Karpas-422 (cell line): ENCODE data around the gene UNC5C. TPM values are rescaled to one million over a fixed set of nuclear protein-coding genes. Genes with fewer than 3 reads are reported as not detected.

Experiments used
- DNase-seq: peaks from one replicate; pipeline ENCODE4 v3.0.0-alpha.2; 2015
- H2AFZ ChIP-seq: fragments of 200-600 bp; sonication (generic); 2 replicates; pipeline ENCODE4 v1.6.1; 2014; ENCODE audit warnings: antibody characterized with exemption, low read length, mixed read lengths
- H3K27ac ChIP-seq: fragments of 200-600 bp; sonication (generic); 2 replicates; pipeline ENCODE4 v1.5.1; 2014; ENCODE audit warnings: mild to moderate bottlenecking, low read length, moderate library complexity
- H3K27me3 ChIP-seq: fragments of 200-600 bp; sonication (generic); 2 replicates; pipeline ENCODE4 v1.6.1; 2014; ENCODE audit warnings: low read length, mixed read lengths
- H3K36me3 ChIP-seq: fragments of 200-600 bp; sonication (generic); 2 replicates; pipeline ENCODE4 v1.6.1; 2014; ENCODE audit warnings: low read length, mixed read lengths; ENCODE audit not compliant: insufficient read depth
- H3K4me1 ChIP-seq: fragments of 200-600 bp; sonication (generic); 2 replicates; pipeline ENCODE4 v1.6.1; 2014; ENCODE audit warnings: mild to moderate bottlenecking, low read length, mixed read lengths
- H3K4me2 ChIP-seq: fragments of 200-600 bp; sonication (generic); 2 replicates; pipeline ENCODE4 v1.6.1; 2014; ENCODE audit warnings: low read length, low read depth, mild to moderate bottlenecking; ENCODE audit not compliant: poor library complexity, severe bottlenecking
- H3K4me3 ChIP-seq: fragments of 200-600 bp; sonication (generic); 2 replicates; pipeline ENCODE4 v1.5.1; 2014; ENCODE audit warnings: mild to moderate bottlenecking, antibody characterized with exemption, low read length, mixed read lengths
- H3K79me2 ChIP-seq: fragments of 200-600 bp; sonication (generic); 2 replicates; pipeline ENCODE4 v1.6.1; 2014; ENCODE audit warnings: mild to moderate bottlenecking, low read length, mixed read lengths
- H3K9ac ChIP-seq: fragments of 200-600 bp; sonication (generic); 2 replicates; pipeline ENCODE4 v1.6.0; 2014; ENCODE audit warnings: low read length
- H3K9me2 ChIP-seq: fragments of 200-600 bp; sonication (generic), shearing (Covaris generic); replicated peaks from 2 replicates; pipeline ENCODE4 v1.6.0; 2014; ENCODE audit warnings: mild to moderate bottlenecking, low read length, moderate library complexity; ENCODE audit not compliant: insufficient read depth
- H3K9me3 ChIP-seq: fragments of 300-700, 200-600 bp; sonication (generic); 2 replicates; pipeline ENCODE4 v1.6.1; 2014; ENCODE audit warnings: low read length, mixed read lengths
- H4K20me1 ChIP-seq: fragments of 200-600 bp; sonication (generic); 2 replicates; pipeline ENCODE4 v1.6.1; 2014; ENCODE audit warnings: mild to moderate bottlenecking, antibody characterized with exemption, low read length, low read depth; ENCODE audit not compliant: insufficient read depth
- total RNA-seq: library from RNA; depleted of rRNA; stranded (reverse); fragments of >200 nt; shearing (Covaris generic); gene quantifications from 2 replicates; pipeline ENCODE4 v1.2.3, GENCODE V29; 2014; ENCODE audit warnings: low replicate concordance

UNC5C gene
- total RNA-seq, 1 experiment from 2014 or later: not detected

- Histone ChIP-seq H3K27ac (no peak overlapping the region), H3K27me3 (no peaks in the 10 kb centered on the region), H4K20me1 (no peaks in the 10 kb centered on the region), H3K4me1 (no peaks in the 10 kb centered on the region), H3K4me3 (no peak overlapping the region), H3K9me2 (no peaks in the 10 kb centered on the region), H3K9ac (no peak overlapping the region), H3K9me3 (no peaks in the 10 kb centered on the region), H3K36me3 (no peaks in the 10 kb centered on the region), H2AFZ (no peak overlapping the region), H3K79me2 (no peaks in the 10 kb centered on the region), H3K4me2 (no peak overlapping the region)
- no peak for DNase-seq
Measured at GRCh38 chr4:95393821-95394220, 155.0 kb downstream of the UNC5C start.

GRCh38 chr4:95388911-95389310 is 159.9 kb downstream of the UNC5C start:
- H3K4me3 ChIP-seq: no peak overlapping the region
- no peak overlapping the region for H3K27ac ChIP-seq
- no peak overlapping the region for H2AFZ ChIP-seq
- H3K4me2 ChIP-seq: no peak overlapping the region
- no peaks in the 10 kb centered on the region for H3K36me3 ChIP-seq
- no peaks in the 10 kb centered on the region for H3K9me2 ChIP-seq
- no peaks in the 10 kb centered on the region for H3K27me3 ChIP-seq
- no peaks in the 10 kb centered on the region for H3K79me2 ChIP-seq
- H4K20me1 ChIP-seq: no peaks in the 10 kb centered on the region
- no peak for DNase-seq
- H3K9ac ChIP-seq: no peak overlapping the region
- no peaks in the 10 kb centered on the region for H3K4me1 ChIP-seq
- no peaks in the 10 kb centered on the region for H3K9me3 ChIP-seq

GRCh38 chr4:95387719-95388118 is 161.1 kb downstream of the UNC5C start:
- Histone ChIP-seq H3K4me3 (no peak overlapping the region), H3K4me2 (no peak overlapping the region), H3K4me1 (no peaks in the 10 kb centered on the region), H2AFZ (no peak overlapping the region), H3K9me3 (no peaks in the 10 kb centered on the region), H3K36me3 (no peaks in the 10 kb centered on the region), H3K79me2 (no peaks in the 10 kb centered on the region), H3K9me2 (no peaks in the 10 kb centered on the region), H3K9ac (no peak overlapping the region), H3K27ac (no peak overlapping the region), H3K27me3 (no peaks in the 10 kb centered on the region), H4K20me1 (no peaks in the 10 kb centered on the region)
- DNase-seq: no peak

GRCh38 chr4:95386410-95386809 is 162.4 kb downstream of the UNC5C start:
- H3K9me2 ChIP-seq: no peaks in the 10 kb centered on the region

GRCh38 chr4:95381843-95382580 is 166.8 kb downstream of the UNC5C start:
- Histone ChIP-seq H3K36me3 (no peaks in the 10 kb centered on the region), H3K9me3 (no peaks in the 10 kb centered on the region), H4K20me1 (no peaks in the 10 kb centered on the region), H3K27me3 (no peaks in the 10 kb centered on the region), H2AFZ (no peak overlapping the region), H3K9ac (no peak overlapping the region), H3K27ac (no peak overlapping the region), H3K4me2 (no peak overlapping the region), H3K4me1 (no peaks in the 10 kb centered on the region), H3K9me2 (no peaks in the 10 kb centered on the region), H3K4me3 (no peak overlapping the region), H3K79me2 (no peaks in the 10 kb centered on the region)
- DNase-seq: no peak

More at GRCh38 chr4:95386410-95386809, 162.4 kb downstream of the UNC5C start:
- no peak overlapping the region for H3K27ac ChIP-seq
- no peak overlapping the region for H2AFZ ChIP-seq
- H3K4me3 ChIP-seq: no peak overlapping the region
- no peaks in the 10 kb centered on the region for H3K36me3 ChIP-seq
- H3K4me1 ChIP-seq: no peaks in the 10 kb centered on the region
- H3K4me2 ChIP-seq: no peak overlapping the region
- no peaks in the 10 kb centered on the region for H3K79me2 ChIP-seq
- H3K9ac ChIP-seq: no peak overlapping the region
- no peaks in the 10 kb centered on the region for H3K27me3 ChIP-seq
- no peaks in the 10 kb centered on the region for H3K9me3 ChIP-seq
- no peak for DNase-seq
- no peaks in the 10 kb centered on the region for H4K20me1 ChIP-seq

- H3K27ac ChIP-seq: no peak overlapping the region
- no peaks in the 10 kb centered on the region for H3K36me3 ChIP-seq
- no peak overlapping the region for H3K9ac ChIP-seq
- H3K79me2 ChIP-seq: no peaks in the 10 kb centered on the region
- no peaks in the 10 kb centered on the region for H3K27me3 ChIP-seq
- no peaks in the 10 kb centered on the region for H3K4me1 ChIP-seq
- H2AFZ ChIP-seq: no peak overlapping the region
- H3K9me2 ChIP-seq: no peaks in the 10 kb centered on the region; the same call in 1 of the 2 replicates
- H3K4me2 ChIP-seq: no peak overlapping the region
- H3K9me3 ChIP-seq: no peaks in the 10 kb centered on the region
- no peaks in the 10 kb centered on the region for H4K20me1 ChIP-seq
- no peak for DNase-seq
- H3K4me3 ChIP-seq: no peak overlapping the region
Measured at GRCh38 chr4:95379633-95380032, 169.1 kb downstream of the UNC5C start.

GRCh38 chr4:95377366-95377900 is 171.3 kb downstream of the UNC5C start:
- Histone ChIP-seq H3K36me3 (no peaks in the 10 kb centered on the region), H3K9ac (no peak overlapping the region), H3K9me2 (no peaks in the 10 kb centered on the region; the same call in 1 of the 2 replicates), H3K27ac (no peak overlapping the region), H3K9me3 (no peaks in the 10 kb centered on the region), H3K4me2 (no peak overlapping the region), H4K20me1 (no peaks in the 10 kb centered on the region), H3K4me3 (no peak overlapping the region), H3K79me2 (no peaks in the 10 kb centered on the region), H3K27me3 (no peaks in the 10 kb centered on the region), H3K4me1 (no peaks in the 10 kb centered on the region), H2AFZ (no peak overlapping the region)
- no peak for DNase-seq

- H2AFZ ChIP-seq: no peak overlapping the region
- no peaks in the 10 kb centered on the region; the same call in 1 of the 2 replicates for H3K9me2 ChIP-seq
- H3K9ac ChIP-seq: no peak overlapping the region
- no peak for DNase-seq
- no peaks in the 10 kb centered on the region for H3K9me3 ChIP-seq
- no peak overlapping the region for H3K4me3 ChIP-seq
- H3K27ac ChIP-seq: no peak overlapping the region
- H3K36me3 ChIP-seq: no peaks in the 10 kb centered on the region
- no peaks in the 10 kb centered on the region for H4K20me1 ChIP-seq
- H3K27me3 ChIP-seq: no peaks in the 10 kb centered on the region
- H3K79me2 ChIP-seq: no peaks in the 10 kb centered on the region
- no peak overlapping the region for H3K4me2 ChIP-seq
- H3K4me1 ChIP-seq: no peaks in the 10 kb centered on the region
Measured at GRCh38 chr4:95371476-95372224, 177.1 kb downstream of the UNC5C start.
